ENCODE measurements around the gene EIF5A. TPM values are rescaled to one million over a fixed set of nuclear protein-coding genes. Genes with fewer than 3 reads are reported as not detected.

EIF5A gene
- total RNA-seq (100 to 1,000 TPM; 110 to 666 (median 262) TPM), polyA plus RNA-seq (100 to 1,000 TPM; 469 to 594 (median 589) TPM)
- long read RNA-seq, donor 1, transcript EIF5A-205 (6 exons, 1,271 nt), result minor isoform, 17 of 816 reads
- long read RNA-seq, donor 1, transcript EIF5A-202 (6 exons, 1,511 nt), result major isoform, 259 of 816 reads
- long read RNA-seq, donor 1, partial matches to known transcripts, result 522 of 816 reads
- long read RNA-seq, donor 1, other reads (novel, unspliced or antisense), result 13 of 816 reads
- long read RNA-seq, donor 2, transcript EIF5A-205 (6 exons, 1,271 nt), result minor isoform, 10 of 193 reads
- long read RNA-seq, donor 2, transcript EIF5A-210 (2 exons, 609 nt), result minor isoform, 6 of 193 reads
- long read RNA-seq, donor 2, transcript EIF5A-202 (6 exons, 1,511 nt), result major isoform, 140 of 193 reads
- long read RNA-seq, donor 2, transcript EIF5A-201 (6 exons, 1,256 nt), result minor isoform, 6 of 193 reads
- long read RNA-seq, donor 2, partial matches to known transcripts, result 30 of 193 reads
- long read RNA-seq, donor 2, other reads (novel, unspliced or antisense), result 0 of 193 reads
- long read RNA-seq, donor 3, transcript EIF5A-205 (6 exons, 1,271 nt), result minor isoform, 12 of 692 reads
- long read RNA-seq, donor 3, transcript EIF5A-202 (6 exons, 1,511 nt), result major isoform, 216 of 692 reads
- long read RNA-seq, donor 3, partial matches to known transcripts, result 459 of 692 reads
- long read RNA-seq, donor 3, other reads (novel, unspliced or antisense), result 0 of 692 reads
- long read RNA-seq, donor 4, transcript EIF5A-202 (6 exons, 1,511 nt), result major isoform, 119 of 204 reads
- long read RNA-seq, donor 4, transcript EIF5A-205 (6 exons, 1,271 nt), result minor isoform, 5 of 204 reads
- long read RNA-seq, donor 4, partial matches to known transcripts, result 0 of 204 reads
- long read RNA-seq, donor 4, other reads (novel, unspliced or antisense), result 76 of 204 reads
- long read RNA-seq, donor 5, transcript EIF5A-205 (6 exons, 1,271 nt), result minor isoform, 11 of 480 reads
- long read RNA-seq, donor 5, transcript EIF5A-202 (6 exons, 1,511 nt), result major isoform, 442 of 480 reads
- long read RNA-seq, donor 5, partial matches to known transcripts, result 2 of 480 reads
- long read RNA-seq, donor 5, other reads (novel, unspliced or antisense), result 18 of 480 reads
- long read RNA-seq, donor 6, transcript EIF5A-202 (6 exons, 1,511 nt), result major isoform, 86 of 237 reads
- long read RNA-seq, donor 6, partial matches to known transcripts, result 142 of 237 reads
- long read RNA-seq, donor 6, other reads (novel, unspliced or antisense), result 3 of 237 reads
- long read RNA-seq, donor 7, transcript EIF5A-202 (6 exons, 1,511 nt), result major isoform, 131 of 376 reads
- long read RNA-seq, donor 7, transcript EIF5A-205 (6 exons, 1,271 nt), result minor isoform, 6 of 376 reads
- long read RNA-seq, donor 7, transcript EIF5A-210 (2 exons, 609 nt), result minor isoform, 6 of 376 reads
- long read RNA-seq, donor 7, partial matches to known transcripts, result 231 of 376 reads
- long read RNA-seq, donor 7, other reads (novel, unspliced or antisense), result 0 of 376 reads
- long read RNA-seq, donor 8, transcript EIF5A-205 (6 exons, 1,271 nt), result minor isoform, 31 of 423 reads
- long read RNA-seq, donor 8, transcript EIF5A-202 (6 exons, 1,511 nt), result major isoform, 327 of 423 reads
- long read RNA-seq, donor 8, transcript EIF5A-210 (2 exons, 609 nt), result minor isoform, 9 of 423 reads
- long read RNA-seq, donor 8, partial matches to known transcripts, result 40 of 423 reads
- long read RNA-seq, donor 8, other reads (novel, unspliced or antisense), result 12 of 423 reads
- long read RNA-seq, donor 9, transcript EIF5A-202 (6 exons, 1,511 nt), result major isoform, 105 of 544 reads
- long read RNA-seq, donor 9, transcript EIF5A-205 (6 exons, 1,271 nt), result minor isoform, 11 of 544 reads
- long read RNA-seq, donor 9, partial matches to known transcripts, result 344 of 544 reads
- long read RNA-seq, donor 9, other reads (novel, unspliced or antisense), result 75 of 544 reads
- long read RNA-seq, donor 10, transcript EIF5A-202 (6 exons, 1,511 nt), result major isoform, 128 of 523 reads
- long read RNA-seq, donor 10, transcript EIF5A-205 (6 exons, 1,271 nt), result minor isoform, 10 of 523 reads
- long read RNA-seq, donor 10, partial matches to known transcripts, result 376 of 523 reads
- long read RNA-seq, donor 10, other reads (novel, unspliced or antisense), result 0 of 523 reads

DNA sequence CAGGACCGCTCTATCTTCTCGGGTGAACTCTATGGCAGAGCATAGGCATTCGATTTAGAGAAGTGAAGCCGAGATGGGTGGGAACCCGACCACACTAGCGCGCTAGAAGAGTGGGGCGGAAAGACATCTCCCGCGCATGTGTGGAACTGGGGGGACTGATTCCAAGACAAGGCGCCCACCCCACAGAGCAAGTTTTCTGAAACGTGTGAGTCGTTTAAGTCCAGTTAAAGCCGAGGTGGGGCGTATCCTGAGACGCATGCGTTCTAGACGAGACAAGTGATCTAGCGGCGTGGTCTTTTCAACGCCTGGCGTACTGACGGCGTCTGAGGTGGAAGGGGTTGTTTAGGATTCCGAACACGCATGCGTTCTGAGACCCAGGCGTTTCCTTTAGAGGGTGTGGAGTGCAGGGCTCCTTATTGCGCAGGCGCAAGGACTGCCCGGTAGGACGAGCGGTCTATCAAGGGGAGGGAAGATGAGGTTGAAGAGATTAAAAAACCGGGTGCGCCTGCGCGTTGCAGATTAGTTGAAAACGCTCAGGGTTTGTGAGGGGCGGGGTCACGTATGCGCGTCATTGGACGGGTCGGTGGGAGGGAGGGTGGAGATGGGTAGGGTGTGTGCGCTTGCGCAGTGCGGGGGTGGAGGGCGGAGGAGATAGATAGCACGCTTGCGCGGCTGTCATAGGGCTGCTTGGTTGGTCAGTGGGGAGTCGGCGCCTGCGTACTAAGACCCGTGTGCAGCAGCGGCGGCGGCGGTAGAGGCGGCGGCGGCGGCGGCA lies at the start of gene EIF5A:
Gene EIF5A, plus strand, starts transcription at position 718 of the 775 bp plus-strand sequence. CDS start 2,008 bp downstream, outside the sequence.
- Histone ChIP-seq H3K4me3 (peak within 1 kb of the TSS; percentile 78 to 98 (median 86)), H3K27ac (peak within 1 kb of the TSS; percentile 97 to 100 (median 99)), H3K27me3 (no peaks in the 10 kb centered on the region), H3K9me3 (replicated peaks in 1 of 3) (no peaks in the 10 kb centered on the region), H3K36me3 (replicated peaks in 1 of 2) (peaks cover 0 to 27% of the 10 kb centered on the region in 2 donors), H3K4me1 (replicated peaks in 1 of 2) (peaks cover 9 to 30% of the 10 kb centered on the region in 2 donors)
- DNase-seq, result peak; percentile 100
- TF ChIP-seq POLR2A (IDR thresholded peaks at IDR 0.05), result peak; percentile 95 to 97
- TF ChIP-seq, protein P1, sequence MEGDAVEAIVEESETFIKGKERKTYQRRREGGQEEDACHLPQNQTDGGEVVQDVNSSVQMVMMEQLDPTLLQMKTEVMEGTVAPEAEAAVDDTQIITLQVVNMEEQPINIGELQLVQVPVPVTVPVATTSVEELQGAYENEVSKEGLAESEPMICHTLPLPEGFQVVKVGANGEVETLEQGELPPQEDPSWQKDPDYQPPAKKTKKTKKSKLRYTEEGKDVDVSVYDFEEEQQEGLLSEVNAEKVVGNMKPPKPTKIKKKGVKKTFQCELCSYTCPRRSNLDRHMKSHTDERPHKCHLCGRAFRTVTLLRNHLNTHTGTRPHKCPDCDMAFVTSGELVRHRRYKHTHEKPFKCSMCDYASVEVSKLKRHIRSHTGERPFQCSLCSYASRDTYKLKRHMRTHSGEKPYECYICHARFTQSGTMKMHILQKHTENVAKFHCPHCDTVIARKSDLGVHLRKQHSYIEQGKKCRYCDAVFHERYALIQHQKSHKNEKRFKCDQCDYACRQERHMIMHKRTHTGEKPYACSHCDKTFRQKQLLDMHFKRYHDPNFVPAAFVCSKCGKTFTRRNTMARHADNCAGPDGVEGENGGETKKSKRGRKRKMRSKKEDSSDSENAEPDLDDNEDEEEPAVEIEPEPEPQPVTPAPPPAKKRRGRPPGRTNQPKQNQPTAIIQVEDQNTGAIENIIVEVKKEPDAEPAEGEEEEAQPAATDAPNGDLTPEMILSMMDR (IDR thresholded peaks at IDR 0.05), result no peak
- intact Hi-C loops (cut with DNase I), result no loop called here
- 0% methylated on average over 35 to 64 of the region's 64 CpGs for WGBS, 4 donors

DNA sequence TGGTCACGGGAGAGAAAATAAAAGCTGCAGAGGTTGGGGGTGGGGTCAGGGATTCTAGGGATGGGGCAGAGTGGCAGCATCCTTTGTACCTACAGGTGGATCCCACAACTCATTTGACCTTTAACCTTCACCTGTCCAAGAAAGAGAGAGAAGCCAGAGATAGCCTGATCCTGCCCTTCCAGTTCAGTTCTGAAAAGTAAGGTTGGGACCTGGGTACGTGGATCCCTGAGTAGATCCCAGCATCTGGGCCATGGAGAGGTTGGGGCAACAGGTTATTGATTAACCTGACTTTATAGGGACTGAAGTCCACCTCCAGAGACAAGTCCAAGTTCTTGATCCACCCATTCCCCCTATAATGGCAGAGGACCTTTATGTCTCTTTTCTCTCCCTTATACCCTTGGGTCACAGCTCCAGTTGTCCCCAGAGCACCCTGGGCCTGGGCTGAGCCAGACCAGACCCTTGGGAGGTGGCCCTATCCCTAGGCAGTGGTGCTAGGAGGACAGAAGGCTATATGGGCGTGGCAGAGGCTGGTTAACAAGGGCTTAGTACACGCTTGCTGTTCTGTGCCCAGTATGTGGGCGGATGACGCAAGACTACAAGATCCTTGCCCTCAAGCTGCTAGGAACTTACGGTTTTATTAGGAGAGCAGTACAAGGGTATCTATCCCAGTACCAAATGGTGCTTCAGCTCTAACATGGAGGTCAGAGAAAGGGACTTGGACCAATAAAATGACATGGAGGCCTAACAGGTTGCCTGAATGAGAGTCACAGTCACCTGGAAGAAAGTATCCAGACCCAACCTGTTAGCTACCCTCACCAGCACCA lies 48.5 kb upstream of the EIF5A start:
- Histone ChIP-seq H3K4me3 (no peak overlapping the region), H3K36me3 (replicated peaks in 1 of 2) (peaks cover 0 to 50% of the 10 kb centered on the region in 2 donors), H3K4me1 (replicated peaks in 1 of 2) (peaks cover 12 to 26% of the 10 kb centered on the region in 2 donors), H3K27ac (no peak overlapping the region), H3K27me3 (no peaks in the 10 kb centered on the region), H3K9me3 (replicated peaks in 1 of 3) (no peaks in the 10 kb centered on the region)
- peak in 1 of 7 donors; percentile 52 for DNase-seq
- 74 to 83% (median 78%) methylated on average over 4 to 7 of the region's 7 CpGs for WGBS, 4 donors
- TF ChIP-seq POLR2A (IDR thresholded peaks at IDR 0.05), result no peak
- TF ChIP-seq, protein P1 (IDR thresholded peaks at IDR 0.05), result no peak
- intact Hi-C loops (cut with DNase I), result no loop called here

Data from adrenal gland (tissue), 19 donors.